ACC112 (cell line): ENCODE results near the gene ZMAT1.

ENCODE experiments used
- H2AFZ ChIP-seq: fragments of 200-600 bp; sonication (generic); one replicate; pipeline ENCODE4 v1.6.0; 2017; ENCODE audit warnings: antibody characterized with exemption, low read length; ENCODE audit not compliant: unreplicated experiment
- H3K27ac ChIP-seq: fragments of 200-600 bp; sonication (generic); 2 replicates; pipeline ENCODE4 v1.5.1; 2014; ENCODE audit warnings: low read depth, mild to moderate bottlenecking, antibody characterized with exemption, low read length, moderate library complexity
- H3K27me3 ChIP-seq: fragments of 200-600 bp; sonication (generic); 2 replicates; pipeline ENCODE4 v1.6.1; 2014; ENCODE audit warnings: mild to moderate bottlenecking, antibody characterized with exemption, low read length, moderate library complexity, mixed read lengths; ENCODE audit not compliant: insufficient read depth
- H3K36me3 ChIP-seq: fragments of 200-600 bp; sonication (generic); 2 replicates; pipeline ENCODE4 v1.6.1; 2016; ENCODE audit warnings: mild to moderate bottlenecking, antibody characterized with exemption, low read length, moderate library complexity, mixed read lengths; ENCODE audit not compliant: insufficient read depth
- H3K4me1 ChIP-seq: fragments of 200-600 bp; sonication (generic); one replicate; pipeline ENCODE4 v1.6.1; 2016; ENCODE audit warnings: low read length, mixed read lengths; ENCODE audit not compliant: insufficient read depth, unreplicated experiment, control insufficient read depth
- H3K4me3 ChIP-seq: fragments of 200-600 bp; sonication (generic); 2 replicates; pipeline ENCODE4 v1.5.1; 2014; ENCODE audit warnings: mild to moderate bottlenecking, low read depth, low read length
- H3K79me2 ChIP-seq: fragments of 200-600 bp; sonication (generic); one replicate; pipeline ENCODE4 v1.6.0; 2016; ENCODE audit warnings: low read length; ENCODE audit not compliant: control insufficient read depth, unreplicated experiment, insufficient read depth

The ZMAT1 gene

DNA sequence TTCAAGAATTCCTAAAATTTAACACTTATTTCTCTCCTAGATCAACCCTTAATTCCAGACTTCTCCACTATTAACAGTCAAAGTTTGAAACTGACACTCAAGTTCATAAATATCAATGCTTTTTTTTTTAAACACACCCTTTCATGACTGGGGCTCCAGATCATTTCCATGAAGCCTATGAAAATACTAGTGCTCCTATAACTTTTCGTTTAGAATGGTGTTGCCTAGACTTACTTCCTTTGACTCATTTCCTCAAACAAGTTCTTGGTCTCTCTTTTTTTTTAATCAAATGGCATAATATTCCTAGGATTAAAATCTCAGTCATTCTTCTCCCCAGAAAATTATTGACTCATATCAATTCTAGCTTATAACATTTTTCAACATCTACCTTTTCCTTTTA is 13.1 kb downstream of the ZMAT1 start:
- Histone ChIP-seq H3K4me3 (no peak overlapping the region), H3K36me3 (no peaks in the 10 kb centered on the region), H3K79me2 (no peaks in the 10 kb centered on the region), H3K27me3 (no peaks in the 10 kb centered on the region), H3K4me1 (no peaks in the 10 kb centered on the region), H3K27ac (no peak overlapping the region), H2AFZ (no peak overlapping the region)

DNA sequence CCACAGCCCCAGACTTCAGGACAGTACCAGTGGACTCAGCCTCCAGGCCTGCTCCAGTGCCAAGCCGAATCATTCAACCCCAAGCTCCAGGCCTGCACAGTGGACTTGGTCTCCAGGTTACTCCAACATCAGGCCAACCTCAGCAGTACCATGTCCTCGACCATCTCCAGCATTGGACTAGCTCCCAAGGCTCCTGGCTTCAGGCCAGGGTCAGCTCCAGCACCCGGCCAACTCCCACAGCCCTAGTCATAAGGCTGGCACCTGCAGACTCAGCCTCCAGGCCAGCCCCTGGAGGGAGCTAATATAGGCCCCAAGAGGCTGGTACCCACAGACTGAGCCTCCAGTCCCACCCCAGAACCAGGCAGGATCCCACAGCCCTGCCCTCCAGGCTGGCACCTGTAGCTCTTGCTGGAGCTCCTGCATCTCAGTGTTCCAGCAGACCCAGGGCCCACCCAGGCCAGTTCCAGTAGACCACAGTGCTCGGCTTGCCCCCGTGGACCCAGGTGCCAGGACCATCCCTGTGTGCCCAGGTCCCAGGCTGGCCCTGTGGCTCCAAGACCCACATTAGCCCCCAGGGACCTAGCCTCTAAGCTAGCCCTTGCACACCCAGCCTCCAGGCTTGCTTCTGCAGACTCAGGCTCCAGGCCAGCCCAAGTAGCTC is 25.6 kb downstream of the ZMAT1 start:
- Histone ChIP-seq H3K4me3 (no peak overlapping the region), H3K36me3 (no peaks in the 10 kb centered on the region), H3K27ac (no peak overlapping the region)

DNA sequence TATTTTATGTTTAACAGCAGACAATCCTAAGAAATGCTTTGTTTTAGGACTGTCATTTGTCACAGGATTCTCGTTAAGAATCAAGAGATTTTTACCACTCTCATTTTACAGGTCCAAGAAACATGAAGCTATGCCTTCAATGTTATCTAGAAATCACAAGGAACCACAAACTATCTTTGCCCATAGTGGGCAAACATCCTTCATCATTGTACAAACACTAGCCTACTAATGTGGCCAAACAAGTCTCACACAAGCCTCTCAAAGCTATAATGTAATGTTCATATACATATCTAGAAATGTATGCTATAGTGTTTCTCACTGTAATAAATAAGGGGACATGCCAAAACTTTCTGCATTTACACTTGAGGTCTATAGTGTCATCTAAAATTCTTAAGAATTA is 26.8 kb downstream of the ZMAT1 start:
- Histone ChIP-seq H2AFZ (no peak overlapping the region), H3K4me1 (no peaks in the 10 kb centered on the region), H3K36me3 (no peaks in the 10 kb centered on the region), H3K79me2 (no peaks in the 10 kb centered on the region), H3K4me3 (no peak overlapping the region), H3K27me3 (no peaks in the 10 kb centered on the region), H3K27ac (no peak overlapping the region)

More for the DNA sequence above, 25.6 kb downstream of the ZMAT1 start:
- Histone ChIP-seq H3K4me1 (no peaks in the 10 kb centered on the region), H3K27me3 (no peaks in the 10 kb centered on the region), H3K79me2 (no peaks in the 10 kb centered on the region), H2AFZ (no peak overlapping the region)
